ENCODE measurements around the gene ARHGEF12.

The ARHGEF12 gene

GRCh38 chr11:120424970-120425332 lies 88.7 kb downstream of the ARHGEF12 start:
- intact Hi-C loops (cut with DNase I; ENCODE audit: low total_unique reads): no loop called here
- DNase-seq: no peak

GRCh38 chr11:120425527-120425926 lies 89.3 kb downstream of the ARHGEF12 start:
- TF ChIP-seq CTCF (IDR thresholded peaks at IDR 0.05): no peak
- no peaks in the 10 kb centered on the region for H3K27me3 ChIP-seq
- H3K4me3 ChIP-seq: no peak overlapping the region
- no peak overlapping the region for H3K27ac ChIP-seq
- H3K9me3 ChIP-seq: no peaks in the 10 kb centered on the region
- H3K36me3 ChIP-seq: peaks cover 24 to 29% (median 29%) of the 10 kb centered on the region in 3 donors
- no peaks in the 10 kb centered on the region for H3K4me1 ChIP-seq
- DNase-seq: no peak
- intact Hi-C loops (cut with DNase I; ENCODE audit: low total_unique reads): no loop called here

More at GRCh38 chr11:120424970-120425332, 88.7 kb downstream of the ARHGEF12 start:
- Histone ChIP-seq H3K4me1 (no peaks in the 10 kb centered on the region), H3K27ac (no peak overlapping the region), H3K9me3 (no peaks in the 10 kb centered on the region), H3K4me3 (no peak overlapping the region), H3K27me3 (no peaks in the 10 kb centered on the region), H3K36me3 (peaks cover 24 to 29% (median 29%) of the 10 kb centered on the region in 3 donors)
- no peak for TF ChIP-seq CTCF (IDR thresholded peaks at IDR 0.05)

DNA sequence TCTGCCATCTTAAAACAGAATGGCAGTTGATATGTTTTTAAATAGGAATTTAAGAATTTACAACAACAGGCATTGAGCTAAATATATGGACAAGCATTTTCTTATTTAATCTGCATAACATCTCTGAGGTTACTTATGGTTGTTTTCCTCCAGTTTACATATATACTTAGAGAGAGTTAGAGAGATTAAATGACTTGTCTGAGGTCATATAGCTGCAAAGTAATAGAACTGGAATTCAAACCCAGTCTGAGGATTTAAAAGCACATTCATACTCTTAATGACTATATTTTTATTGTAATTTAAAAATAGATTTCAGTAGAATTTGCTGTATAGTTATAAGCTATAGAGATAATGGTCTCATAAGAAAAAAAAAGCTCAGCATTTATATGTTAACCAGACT lies 93.9 kb downstream of the ARHGEF12 start:
- Histone ChIP-seq H3K27ac (peak overlapping the region in 1 of 2 donors; percentile 80), H3K4me1 (peaks cover 0 to 23% (median 8%) of the 10 kb centered on the region in 4 donors), H3K4me3 (no peak overlapping the region), H3K9me3 (no peaks in the 10 kb centered on the region), H3K27me3 (no peaks in the 10 kb centered on the region), H3K36me3 (peaks cover 5 to 15% (median 14%) of the 10 kb centered on the region in 3 donors)
- TF ChIP-seq CTCF (IDR thresholded peaks at IDR 0.05): no peak
- intact Hi-C loops (cut with DNase I; ENCODE audit: low total_unique reads): loop anchor here (10.0 kb wide), 1 partner anchor 95 kb away; the partner anchor contains the start of gene ARHGEF12
- DNase-seq: no peak

GRCh38 chr11:120431633-120432032 lies 95.4 kb downstream of the ARHGEF12 start:
- H3K4me1 ChIP-seq: peaks cover 0 to 23% (median 8%) of the 10 kb centered on the region in 4 donors
- peak overlapping the region; percentile 63 to 80 for H3K27ac ChIP-seq
- intact Hi-C loops (cut with DNase I; ENCODE audit: low total_unique reads): loop anchor here (10.0 kb wide), 1 partner anchor 97 kb away; the partner anchor contains the start of gene ARHGEF12
- no peaks in the 10 kb centered on the region for H3K27me3 ChIP-seq
- TF ChIP-seq CTCF (IDR thresholded peaks at IDR 0.05): peak in 1 of 2 experiments; percentile 21
- H3K4me3 ChIP-seq: peak overlapping the region; percentile 11 to 21
- no peak for DNase-seq
- no peaks in the 10 kb centered on the region for H3K9me3 ChIP-seq
- H3K36me3 ChIP-seq: peaks cover 5 to 14% (median 14%) of the 10 kb centered on the region in 3 donors

DNA sequence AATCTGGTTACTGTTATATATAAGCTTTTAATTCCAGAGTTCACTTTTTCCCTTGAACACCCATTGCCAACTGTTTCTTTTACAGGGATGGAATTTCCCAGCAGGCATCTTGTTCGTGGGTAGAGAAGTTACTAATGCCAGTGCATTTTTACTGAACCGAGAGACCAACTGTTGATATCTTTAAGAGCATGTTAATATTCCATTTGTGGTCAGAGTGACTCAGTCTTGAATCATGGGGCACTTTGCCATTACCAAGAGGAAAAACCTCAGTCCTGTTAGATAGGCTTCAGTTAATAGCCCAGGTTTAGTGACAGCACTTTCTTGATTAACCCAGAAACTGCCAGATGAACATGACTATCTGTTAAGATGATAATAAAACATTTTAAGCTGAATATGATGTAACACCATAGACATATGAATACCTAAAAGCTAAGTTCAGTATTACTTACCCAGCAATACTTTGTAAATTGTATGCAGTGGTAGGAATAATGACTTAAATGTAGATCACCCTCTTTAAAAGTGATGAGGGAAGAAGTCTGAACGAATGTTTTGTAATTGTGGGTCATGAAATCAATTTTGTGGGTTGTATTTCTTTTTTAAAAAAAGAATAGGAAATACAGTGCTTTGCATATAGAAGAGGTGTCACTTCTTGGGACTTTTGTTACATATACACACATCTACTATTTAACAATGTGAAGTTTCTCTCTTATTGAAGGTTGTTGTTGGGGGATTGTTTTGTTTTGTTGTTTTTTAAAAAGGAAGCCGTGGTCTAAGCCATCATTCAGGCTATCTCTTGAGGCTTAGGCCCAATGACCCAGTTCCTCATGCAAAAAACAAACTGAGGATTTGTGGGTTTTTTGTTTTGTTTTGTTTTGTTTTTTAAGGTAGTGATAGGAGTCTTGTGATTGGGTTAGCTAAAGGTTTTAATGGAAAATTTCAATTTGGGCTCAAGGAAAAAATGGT lies 96.1 kb downstream of the ARHGEF12 start:
- peaks cover 5 to 16% (median 16%) of the 10 kb centered on the region in 3 donors for H3K36me3 ChIP-seq
- DNase-seq: peak in 1 of 2 donors; percentile 65

More for the DNA sequence above, 96.1 kb downstream of the ARHGEF12 start:
- H3K4me3 ChIP-seq: peak overlapping the region; percentile 11 to 21
- H3K27ac ChIP-seq: peak overlapping the region; percentile 63 to 80
- intact Hi-C loops (cut with DNase I; ENCODE audit: low total_unique reads): loop anchor here (10.0 kb wide), 1 partner anchor 98 kb away; the partner anchor contains the start of gene ARHGEF12
- no peaks in the 10 kb centered on the region for H3K27me3 ChIP-seq
- TF ChIP-seq CTCF (IDR thresholded peaks at IDR 0.05): no peak
- H3K9me3 ChIP-seq: no peaks in the 10 kb centered on the region
- H3K4me1 ChIP-seq: peaks cover 0 to 23% (median 8%) of the 10 kb centered on the region in 4 donors
